Endothelial cell (in vitro differentiated cells): ENCODE results near the gene RFX1. TPM values are rescaled to one million over a fixed set of nuclear protein-coding genes. Genes with fewer than 3 reads are reported as not detected.
A peak's percentile ranks its signal among the peaks of the same experiment; 100 is the strongest.
"Not testable (repeated sequence)": the region's sequence is repeated elsewhere in the genome, so short reads cannot be mapped to it uniquely, and the experiment has no call there.

Experiments used
- DNase-seq: peaks from one replicate; pipeline ENCODE4 v3.0.0; 2021; ENCODE audit warnings: low spot score
- H3K27ac Mint-ChIP-seq: one replicate; pipeline ENCODE4 v1.8.0; 2021; ENCODE audit warnings: mixed read lengths, inconsistent platforms; ENCODE audit not compliant: unreplicated experiment
- H3K27me3 Mint-ChIP-seq: one replicate; pipeline ENCODE4 v1.8.0; 2021; ENCODE audit warnings: mild to moderate bottlenecking, moderate library complexity, mixed read lengths, inconsistent platforms; ENCODE audit not compliant: unreplicated experiment
- H3K36me3 Mint-ChIP-seq: one replicate; pipeline ENCODE4 v1.8.0; 2021; ENCODE audit warnings: mild to moderate bottlenecking, low read depth, mixed read lengths, inconsistent platforms; ENCODE audit not compliant: unreplicated experiment
- H3K4me1 Mint-ChIP-seq: one replicate; pipeline ENCODE4 v1.8.0; 2021; ENCODE audit warnings: mild to moderate bottlenecking, mixed read lengths, inconsistent platforms; ENCODE audit not compliant: unreplicated experiment
- H3K4me3 Mint-ChIP-seq: one replicate; pipeline ENCODE4 v1.8.0; 2021; ENCODE audit warnings: mild to moderate bottlenecking, mixed read lengths, inconsistent platforms; ENCODE audit not compliant: unreplicated experiment
- H3K9me3 Mint-ChIP-seq: one replicate; pipeline ENCODE4 v1.8.0; 2021; ENCODE audit warnings: mixed read lengths, inconsistent platforms; ENCODE audit not compliant: unreplicated experiment
- CTCF ChIP-seq: fragments of 200-600 bp; sonication (generic); IDR thresholded peaks from one replicate; pipeline ENCODE4 v1.5.0; 2021; ENCODE audit warnings: antibody characterized with exemption; ENCODE audit not compliant: unreplicated experiment
- total RNA-seq: library from RNA; stranded (reverse); fragmentation: NEBNext Ultra II Directional; extraction: Animal tissue kit (Norgen Biotek cat#: 25700); gene quantifications from one replicate; pipeline ENCODE4 v1.2.1, GENCODE V29; 2021; ENCODE audit not compliant: unreplicated experiment

Gene RFX1
- total RNA-seq, 1 donor from 2014 or later, result 16.2 TPM

GRCh38 chr19:13974073-13974472 lies 32.0 kb downstream of the RFX1 start:
- Mint-ChIP-seq H3K36me3 (peaks cover 15% of the 10 kb centered on the region), H3K4me3 (no peak overlapping the region), H3K4me1 (peaks cover 7% of the 10 kb centered on the region), H3K27me3 (peaks cover 9% of the 10 kb centered on the region), H3K9me3 (no peaks in the 10 kb centered on the region), H3K27ac (peak overlapping the region; percentile 65)
- no peak for TF ChIP-seq CTCF
- no peak for DNase-seq

GRCh38 chr19:13973479-13973878 lies 32.6 kb downstream of the RFX1 start:
- H3K36me3 Mint-ChIP-seq, result peaks cover 19% of the 10 kb centered on the region
- H3K27me3 Mint-ChIP-seq, H3K4me3 Mint-ChIP-seq, H3K27ac Mint-ChIP-seq, DNase-seq, H3K4me1 Mint-ChIP-seq, H3K9me3 Mint-ChIP-seq: not testable (repeated sequence)

GRCh38 chr19:13972368-13973155 lies 33.6 kb downstream of the RFX1 start:
- peaks cover 19% of the 10 kb centered on the region for H3K36me3 Mint-ChIP-seq
- TF ChIP-seq CTCF, result no peak
- DNase-seq, result no peak
- H3K4me1 Mint-ChIP-seq, result peaks cover 7% of the 10 kb centered on the region
- H3K27me3 Mint-ChIP-seq, result peaks cover 8% of the 10 kb centered on the region
- no peaks in the 10 kb centered on the region for H3K9me3 Mint-ChIP-seq
- no peak overlapping the region for H3K4me3 Mint-ChIP-seq
- H3K27ac Mint-ChIP-seq, result no peak overlapping the region

- H3K4me1 Mint-ChIP-seq, DNase-seq, H3K9me3 Mint-ChIP-seq, H3K27me3 Mint-ChIP-seq, H3K4me3 Mint-ChIP-seq, H3K27ac Mint-ChIP-seq: not testable (repeated sequence)
- peaks cover 19% of the 10 kb centered on the region for H3K36me3 Mint-ChIP-seq
Observed at GRCh38 chr19:13971868-13972267, 34.3 kb downstream of the RFX1 start.

GRCh38 chr19:13969897-13970296 lies 36.2 kb downstream of the RFX1 start:
- TF ChIP-seq CTCF, result no peak
- H3K27me3 Mint-ChIP-seq, result peaks cover 6% of the 10 kb centered on the region
- no peaks in the 10 kb centered on the region for H3K9me3 Mint-ChIP-seq
- H3K27ac Mint-ChIP-seq, result no peak overlapping the region
- DNase-seq, result no peak
- H3K36me3 Mint-ChIP-seq, result peaks cover 14% of the 10 kb centered on the region
- no peak overlapping the region for H3K4me3 Mint-ChIP-seq
- peaks cover 7% of the 10 kb centered on the region for H3K4me1 Mint-ChIP-seq

GRCh38 chr19:13968999-13969398 lies 37.1 kb downstream of the RFX1 start:
- Mint-ChIP-seq H3K36me3 (peaks cover 11% of the 10 kb centered on the region), H3K27ac (no peak overlapping the region), H3K27me3 (peaks cover 6% of the 10 kb centered on the region), H3K4me1 (peaks cover under 1% of the 10 kb centered on the region), H3K9me3 (no peaks in the 10 kb centered on the region), H3K4me3 (peak overlapping the region; percentile 6)
- DNase-seq, result no peak
- no peak for TF ChIP-seq CTCF
